Left lung (tissue), 10 donors: ENCODE results near the gene CDC42EP3. TPM values are rescaled to one million over a fixed set of nuclear protein-coding genes. Genes with fewer than 3 reads are reported as not detected.
A peak's percentile ranks its signal among the peaks of the same experiment; 100 is the strongest.

Experiments
- ATAC-seq: fragments of 200-7000 bp; cut with Tn5 transposase; one replicate; pipeline ENCODE4 v1.9.1; 2020; ENCODE audit warnings: moderate library complexity
- DNase-seq, 4 donors: peaks; one replicate each; pipeline ENCODE4 v3.0.0-alpha.2; 2013 to 2020
- H3K27ac ChIP-seq, 2 donors: fragments of 200-600 bp; sonication (generic) in 1 of 2; one replicate each; pipeline versions ENCODE4 v1.5.0 to v1.8.0; 2020 to 2021
- H3K27me3 ChIP-seq, 2 donors: fragments of 200-600 bp; sonication (generic) in 1 of 2; one replicate each; pipeline versions ENCODE4 v1.5.0 to v1.8.0; 2020 to 2021
- H3K36me3 ChIP-seq, 2 donors: fragments of 200-600 bp; sonication (generic) in 1 of 2; one replicate each; pipeline versions ENCODE4 v1.5.0 to v1.8.0; 2020 to 2021
- H3K4me1 ChIP-seq, 2 donors: fragments of 200-600 bp; one replicate each; pipeline ENCODE4 v1.8.0; 2021
- H3K4me3 ChIP-seq, 2 donors: fragments of 200-600 bp; sonication (generic) in 1 of 2; one replicate each; pipeline versions ENCODE4 v1.5.0 to v1.8.0; 2020 to 2021; ENCODE audit warnings: mild to moderate bottlenecking in 1 of 2
- H3K9me3 ChIP-seq, 2 donors: fragments of 200-600 bp; sonication (generic) in 1 of 2; one replicate each; pipeline versions ENCODE4 v1.5.0 to v1.8.0; 2020 to 2021
- intact Hi-C, 2 donors: fragments of 100-400 bp; cut with DNase I; formaldehyde crosslinking; loops; one replicate each; pipeline versions ENCODE4 v1.11.2 to v1.14.2; 2022
- polyA plus RNA-seq, 6 donors: library from polyadenylated mRNA; unstranded; fragments of 120-200 nt; gene quantifications; one replicate each; pipeline ENCODE4 v1.2.1, GENCODE V29; 2013; ENCODE audit not compliant: insufficient read length in 6 of 6
- total RNA-seq, 2 donors: library from RNA; stranded (reverse); fragmentation: NEBNext Ultra II Directional; extraction: Animal tissue kit (Norgen Biotek cat#: 25700); gene quantifications; one replicate each; pipeline ENCODE4 v1.2.1, GENCODE V29; 2021
- TF ChIP-seq, protein P1 (sequence below), 2 donors: fragments of 200-600 bp; sonication (generic) in 1 of 2; IDR thresholded peaks; one replicate each; pipeline versions ENCODE4 v1.5.0 to v1.8.0; 2021; ENCODE audit warnings: antibody characterized with exemption in 2 of 2
- donor health status: DM: no; HTN: yes; CAD: no.
- donor health status: DM: no; HTN: no; CAD: no.

CDC42EP3 gene
- total and polyA plus RNA-seq, 8 donors, result 17.3 to 53.8 (median 25.1) TPM

DNA sequence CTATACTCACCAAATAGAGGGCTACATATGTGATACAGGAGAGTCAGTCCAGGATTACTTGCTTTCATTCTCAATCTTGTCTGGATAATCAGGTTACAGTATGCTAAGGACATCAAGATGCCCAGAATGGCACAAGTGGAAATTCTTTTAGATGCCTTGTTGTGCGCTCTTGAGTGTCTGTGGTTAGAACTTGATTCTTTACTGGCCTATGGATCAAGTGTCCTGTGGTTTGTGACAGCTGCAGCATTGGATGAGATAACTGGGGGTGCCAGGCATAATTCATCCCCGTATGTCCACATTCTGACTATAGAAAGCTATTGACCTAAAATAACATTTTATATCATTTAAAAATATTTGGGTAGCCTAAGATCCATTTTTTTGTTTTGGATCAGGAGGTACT lies 40.1 kb downstream of the CDC42EP3 start:
- TF ChIP-seq, protein P1, sequence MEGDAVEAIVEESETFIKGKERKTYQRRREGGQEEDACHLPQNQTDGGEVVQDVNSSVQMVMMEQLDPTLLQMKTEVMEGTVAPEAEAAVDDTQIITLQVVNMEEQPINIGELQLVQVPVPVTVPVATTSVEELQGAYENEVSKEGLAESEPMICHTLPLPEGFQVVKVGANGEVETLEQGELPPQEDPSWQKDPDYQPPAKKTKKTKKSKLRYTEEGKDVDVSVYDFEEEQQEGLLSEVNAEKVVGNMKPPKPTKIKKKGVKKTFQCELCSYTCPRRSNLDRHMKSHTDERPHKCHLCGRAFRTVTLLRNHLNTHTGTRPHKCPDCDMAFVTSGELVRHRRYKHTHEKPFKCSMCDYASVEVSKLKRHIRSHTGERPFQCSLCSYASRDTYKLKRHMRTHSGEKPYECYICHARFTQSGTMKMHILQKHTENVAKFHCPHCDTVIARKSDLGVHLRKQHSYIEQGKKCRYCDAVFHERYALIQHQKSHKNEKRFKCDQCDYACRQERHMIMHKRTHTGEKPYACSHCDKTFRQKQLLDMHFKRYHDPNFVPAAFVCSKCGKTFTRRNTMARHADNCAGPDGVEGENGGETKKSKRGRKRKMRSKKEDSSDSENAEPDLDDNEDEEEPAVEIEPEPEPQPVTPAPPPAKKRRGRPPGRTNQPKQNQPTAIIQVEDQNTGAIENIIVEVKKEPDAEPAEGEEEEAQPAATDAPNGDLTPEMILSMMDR (IDR thresholded peaks at IDR 0.05), result no peak
- ATAC-seq, result peak; percentile 21
- intact Hi-C loops, result no loop called here

DNA sequence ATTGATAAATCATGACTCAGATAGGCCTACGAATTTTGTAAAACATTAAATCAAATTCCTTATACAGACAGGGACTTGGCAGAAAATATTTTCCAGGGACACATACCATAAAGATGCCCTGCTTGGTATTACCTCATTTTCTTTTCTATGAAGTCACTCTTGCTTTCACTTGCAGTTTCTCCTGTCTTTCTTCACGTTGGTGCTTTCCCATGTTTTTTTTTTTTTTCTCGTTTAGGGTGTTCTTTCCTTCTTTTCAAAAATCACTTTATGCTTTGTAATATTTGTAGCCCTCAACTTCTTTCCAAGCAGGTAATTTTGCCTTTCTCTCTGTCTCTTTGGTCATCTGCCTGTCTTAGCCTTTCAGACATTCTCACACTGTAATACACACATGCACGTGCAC lies 40.7 kb downstream of the CDC42EP3 start:
- TF ChIP-seq, protein P1 (IDR thresholded peaks at IDR 0.05), result no peak
- Histone ChIP-seq H3K36me3 (no peaks in the 10 kb centered on the region), H3K27ac (no peak overlapping the region), H3K9me3 (no peaks in the 10 kb centered on the region), H3K4me1 (peaks cover 5 to 45% of the 10 kb centered on the region in 2 donors), H3K27me3 (no peaks in the 10 kb centered on the region), H3K4me3 (no peak overlapping the region)
- DNase-seq, result no peak
- ATAC-seq, result no peak
- intact Hi-C loops, result no loop called here

More for the DNA sequence above, 40.1 kb downstream of the CDC42EP3 start:
- DNase-seq, result no peak
- H3K27ac ChIP-seq, result no peak overlapping the region
- H3K27me3 ChIP-seq, result no peaks in the 10 kb centered on the region
- no peak overlapping the region for H3K4me3 ChIP-seq
- no peaks in the 10 kb centered on the region for H3K9me3 ChIP-seq
- no peaks in the 10 kb centered on the region for H3K36me3 ChIP-seq
- H3K4me1 ChIP-seq, result peaks cover 5 to 45% of the 10 kb centered on the region in 2 donors

DNA sequence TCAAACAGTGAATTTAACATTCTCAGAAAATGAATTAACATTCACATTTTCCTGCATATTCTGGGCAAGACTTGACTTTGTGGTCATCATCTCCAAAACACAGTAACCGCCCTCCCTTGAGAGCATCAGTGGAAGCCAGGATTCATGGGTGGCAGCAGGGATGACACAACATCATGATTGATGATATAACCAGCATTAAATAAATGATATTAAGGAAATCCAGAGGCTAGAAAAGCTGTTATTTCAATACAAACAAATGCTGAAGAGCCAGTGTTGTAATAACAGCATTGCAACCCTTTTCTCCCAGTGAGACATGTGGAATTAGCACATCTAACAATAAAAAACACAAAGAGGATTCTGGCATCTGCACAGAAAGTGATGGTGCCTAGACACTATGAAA lies 41.1 kb downstream of the CDC42EP3 start:
- ATAC-seq, result no peak
- Histone ChIP-seq H3K4me3 (no peak overlapping the region), H3K9me3 (no peaks in the 10 kb centered on the region), H3K4me1 (peaks cover 5 to 45% of the 10 kb centered on the region in 2 donors), H3K36me3 (no peaks in the 10 kb centered on the region), H3K27ac (no peak overlapping the region), H3K27me3 (no peaks in the 10 kb centered on the region)
- TF ChIP-seq, protein P1 (IDR thresholded peaks at IDR 0.05), result no peak
- intact Hi-C loops, result no loop called here
- DNase-seq, result no peak

DNA sequence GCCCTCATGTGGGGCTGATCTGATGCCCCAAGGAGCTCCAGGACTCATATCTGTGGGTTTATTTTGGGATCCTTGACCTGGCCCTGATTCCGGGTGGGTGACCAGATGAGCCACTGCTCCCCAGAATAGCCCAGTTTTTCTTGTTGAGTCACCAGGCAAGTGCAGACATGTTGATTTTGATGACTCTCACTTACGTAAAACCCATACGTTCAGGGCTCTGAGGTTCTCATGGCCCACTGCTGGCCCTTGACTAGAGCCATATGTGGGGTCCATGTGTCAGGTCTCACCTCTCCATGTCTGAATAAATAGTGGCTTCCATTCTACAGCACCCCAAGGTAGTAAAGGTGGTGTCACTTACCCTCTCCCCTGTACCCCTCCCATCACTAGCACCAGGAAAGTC lies 41.9 kb downstream of the CDC42EP3 start:
- intact Hi-C loops, result no loop called here
- Histone ChIP-seq H3K9me3 (no peaks in the 10 kb centered on the region), H3K36me3 (no peaks in the 10 kb centered on the region), H3K27ac (no peak overlapping the region), H3K4me1 (peaks cover 5 to 45% of the 10 kb centered on the region in 2 donors), H3K4me3 (no peak overlapping the region), H3K27me3 (no peaks in the 10 kb centered on the region)
- TF ChIP-seq, protein P1 (IDR thresholded peaks at IDR 0.05), result no peak
- no peak for ATAC-seq
- DNase-seq, result no peak

DNA sequence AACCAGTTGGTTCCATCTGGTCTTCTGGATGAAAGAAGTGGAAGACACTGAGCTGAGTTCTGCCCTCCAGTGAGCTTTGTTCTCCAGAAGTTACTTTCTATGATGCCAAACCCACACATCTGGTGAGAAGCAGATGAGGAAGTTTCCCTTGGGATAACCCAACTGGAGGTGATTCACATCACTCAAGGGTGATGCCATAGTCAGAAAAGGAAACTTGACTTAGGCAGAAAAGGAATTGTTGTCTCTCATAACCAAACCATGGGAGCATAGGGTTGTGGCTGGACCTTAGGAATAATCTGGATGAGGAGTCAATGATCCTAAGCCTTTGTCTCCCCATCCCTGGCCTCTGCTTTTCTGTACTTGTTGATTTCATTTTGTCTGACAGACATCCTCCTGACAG lies 43.7 kb downstream of the CDC42EP3 start:
- ATAC-seq, result no peak
- intact Hi-C loops, result no loop called here
- H3K9me3 ChIP-seq, result no peaks in the 10 kb centered on the region

More for the DNA sequence above, 43.7 kb downstream of the CDC42EP3 start:
- H3K4me1 ChIP-seq, result peaks cover 5 to 43% of the 10 kb centered on the region in 2 donors
- TF ChIP-seq, protein P1 (IDR thresholded peaks at IDR 0.05), result no peak
- no peak for DNase-seq
- no peak overlapping the region for H3K4me3 ChIP-seq
- no peaks in the 10 kb centered on the region for H3K27me3 ChIP-seq
- no peaks in the 10 kb centered on the region for H3K36me3 ChIP-seq
- no peak overlapping the region for H3K27ac ChIP-seq
